Mucosa of rectum (tissue), 2 donors: ENCODE measurements around the gene EHMT2.
A peak's percentile ranks its signal among the peaks of the same experiment; 100 is the strongest.

ENCODE experiments used
- H3K27ac ChIP-seq, 2 donors: one replicate each; pipeline ENCODE4 v1.7.0; 2013; ENCODE audit warnings: inconsistent platforms in 2 of 2, low read depth in 2 of 2, low read length in 2 of 2
- H3K27me3 ChIP-seq, 2 donors: one replicate each; pipeline ENCODE4 v1.7.0; 2013; ENCODE audit warnings: low read length in 2 of 2; ENCODE audit not compliant: control insufficient read depth in 2 of 2, insufficient read depth in 2 of 2
- H3K36me3 ChIP-seq, 2 donors: one replicate each; pipeline ENCODE4 v1.7.0; 2013; ENCODE audit warnings: low read length in 2 of 2; ENCODE audit not compliant: control insufficient read depth in 2 of 2, insufficient read depth in 2 of 2
- H3K4me1 ChIP-seq, 2 donors: one replicate each; pipeline ENCODE4 v1.7.0; 2013; ENCODE audit warnings: low read length in 2 of 2, mild to moderate bottlenecking in 1 of 2; ENCODE audit not compliant: control insufficient read depth in 2 of 2, insufficient read depth in 2 of 2
- H3K4me3 ChIP-seq, 2 donors: one replicate each; pipeline ENCODE4 v1.7.0; 2013; ENCODE audit warnings: low read length in 2 of 2
- H3K9ac ChIP-seq, 2 donors: one replicate each; pipeline ENCODE4 v1.7.0; 2013; ENCODE audit warnings: low read length in 2 of 2, low read depth in 1 of 2, mild to moderate bottlenecking in 1 of 2
- H3K9me3 ChIP-seq, 2 donors: one replicate each; pipeline ENCODE4 v1.7.0; 2013; ENCODE audit warnings: low read length in 2 of 2; ENCODE audit not compliant: control insufficient read depth in 2 of 2
- donor health status: healthy.
- donor health status: Normal muscosa, but diverticular disease.

Gene EHMT2

GRCh38 chr6:31880616-31881015 lies 16.9 kb downstream of the EHMT2 start:
- no peaks in the 10 kb centered on the region for H3K9me3 ChIP-seq
- peaks cover 42 to 47% of the 10 kb centered on the region in 2 donors for H3K36me3 ChIP-seq
- no peak overlapping the region for H3K27ac ChIP-seq
- peaks cover 19 to 30% of the 10 kb centered on the region in 2 donors for H3K4me1 ChIP-seq
- no peak overlapping the region for H3K9ac ChIP-seq
- no peaks in the 10 kb centered on the region for H3K27me3 ChIP-seq
- no peak overlapping the region for H3K4me3 ChIP-seq

GRCh38 chr6:31879901-31880300 lies 17.6 kb downstream of the EHMT2 start:
- Histone ChIP-seq H3K36me3 (peaks cover 46 to 51% of the 10 kb centered on the region in 2 donors), H3K4me1 (peaks cover 23 to 36% of the 10 kb centered on the region in 2 donors), H3K27me3 (no peaks in the 10 kb centered on the region), H3K27ac (peak overlapping the region; percentile 98 to 99), H3K9ac (peak overlapping the region in 1 of 2 donors; percentile 96), H3K9me3 (no peaks in the 10 kb centered on the region), H3K4me3 (no peak overlapping the region)

GRCh38 chr6:31879143-31879542 lies 18.4 kb downstream of the EHMT2 start:
- Histone ChIP-seq H3K27me3 (no peaks in the 10 kb centered on the region), H3K9me3 (no peaks in the 10 kb centered on the region), H3K36me3 (peaks cover 47 to 51% of the 10 kb centered on the region in 2 donors), H3K9ac (peak overlapping the region; percentile 74 to 96), H3K27ac (peak overlapping the region; percentile 98 to 99), H3K4me1 (peaks cover 30 to 43% of the 10 kb centered on the region in 2 donors), H3K4me3 (peak overlapping the region; percentile 56 to 89)

- peaks cover 31 to 46% of the 10 kb centered on the region in 2 donors for H3K4me1 ChIP-seq
- H3K27ac ChIP-seq = peak within 1 kb of the TSS; percentile 98 to 99
- peak within 1 kb of the TSS; percentile 94 to 96 for H3K9ac ChIP-seq
- no peaks in the 10 kb centered on the region for H3K27me3 ChIP-seq
- H3K9me3 ChIP-seq = no peaks in the 10 kb centered on the region
- H3K4me3 ChIP-seq = peak within 1 kb of the TSS; percentile 85 to 89
- H3K36me3 ChIP-seq = peaks cover 50 to 53% of the 10 kb centered on the region in 2 donors
Measured at GRCh38 chr6:31878726-31879125, 18.8 kb downstream of the EHMT2 start, which contains the start of gene SLC44A4. SLC44A4 (minus strand) TSS chr6:31878997; CDS start chr6:31878980, 17 bp downstream.

- H3K4me3 ChIP-seq = peak overlapping the region; percentile 85 to 89
- peaks cover 31 to 46% of the 10 kb centered on the region in 2 donors for H3K4me1 ChIP-seq
- H3K27me3 ChIP-seq = no peaks in the 10 kb centered on the region
- H3K27ac ChIP-seq = peak overlapping the region; percentile 98 to 99
- peaks cover 47% of the 10 kb centered on the region in 2 donors for H3K36me3 ChIP-seq
- H3K9me3 ChIP-seq = no peaks in the 10 kb centered on the region
- H3K9ac ChIP-seq = peak overlapping the region; percentile 94 to 96
Measured at GRCh38 chr6:31878222-31878621, 19.3 kb downstream of the EHMT2 start.

GRCh38 chr6:31877651-31878161 lies 19.8 kb downstream of the EHMT2 start:
- Histone ChIP-seq H3K9ac (peak overlapping the region; percentile 94 to 96), H3K27me3 (no peaks in the 10 kb centered on the region), H3K9me3 (no peaks in the 10 kb centered on the region), H3K36me3 (peaks cover 41 to 42% of the 10 kb centered on the region in 2 donors), H3K4me1 (peaks cover 31 to 46% of the 10 kb centered on the region in 2 donors), H3K27ac (peak overlapping the region; percentile 98 to 99), H3K4me3 (peak overlapping the region; percentile 85 to 89)

- peaks cover 37 to 41% of the 10 kb centered on the region in 2 donors for H3K36me3 ChIP-seq
- H3K4me1 ChIP-seq = peaks cover 31 to 46% of the 10 kb centered on the region in 2 donors
- no peaks in the 10 kb centered on the region for H3K9me3 ChIP-seq
- H3K4me3 ChIP-seq = peak overlapping the region; percentile 81 to 85
- peak overlapping the region; percentile 98 to 99 for H3K27ac ChIP-seq
- no peaks in the 10 kb centered on the region for H3K27me3 ChIP-seq
- peak overlapping the region; percentile 75 to 96 for H3K9ac ChIP-seq
Measured at GRCh38 chr6:31877125-31877650, 20.3 kb downstream of the EHMT2 start.

- peak overlapping the region; percentile 75 to 96 for H3K9ac ChIP-seq
- peaks cover 34 to 43% of the 10 kb centered on the region in 2 donors for H3K36me3 ChIP-seq
- H3K27ac ChIP-seq = peak overlapping the region; percentile 98 to 99
- H3K4me1 ChIP-seq = peaks cover 31 to 46% of the 10 kb centered on the region in 2 donors
- no peaks in the 10 kb centered on the region for H3K9me3 ChIP-seq
- peak overlapping the region; percentile 81 to 85 for H3K4me3 ChIP-seq
- no peaks in the 10 kb centered on the region for H3K27me3 ChIP-seq
Measured at GRCh38 chr6:31876357-31876756, 21.1 kb downstream of the EHMT2 start.

GRCh38 chr6:31875877-31876276 lies 21.6 kb downstream of the EHMT2 start:
- Histone ChIP-seq H3K27me3 (no peaks in the 10 kb centered on the region), H3K4me3 (peak overlapping the region in 1 of 2 donors; percentile 51), H3K9me3 (no peaks in the 10 kb centered on the region), H3K27ac (peak overlapping the region; percentile 54 to 82), H3K36me3 (peaks cover 31 to 43% of the 10 kb centered on the region in 2 donors), H3K9ac (peak overlapping the region in 1 of 2 donors; percentile 59), H3K4me1 (peaks cover 31 to 46% of the 10 kb centered on the region in 2 donors)

- Histone ChIP-seq H3K36me3 (peaks cover 32 to 42% of the 10 kb centered on the region in 2 donors), H3K27me3 (no peaks in the 10 kb centered on the region), H3K4me3 (peak overlapping the region in 1 of 2 donors; percentile 25), H3K9me3 (no peaks in the 10 kb centered on the region), H3K4me1 (peaks cover 31 to 40% of the 10 kb centered on the region in 2 donors), H3K27ac (peak overlapping the region; percentile 54 to 82), H3K9ac (peak overlapping the region in 1 of 2 donors; percentile 59)
Measured at GRCh38 chr6:31874836-31875572, 22.5 kb downstream of the EHMT2 start.
